ENCODE results near the gene OR10T2.
"Not testable (repeated sequence)": the region's sequence is repeated elsewhere in the genome, so short reads cannot be mapped to it uniquely, and the experiment has no call there.

Gene OR10T2

DNA sequence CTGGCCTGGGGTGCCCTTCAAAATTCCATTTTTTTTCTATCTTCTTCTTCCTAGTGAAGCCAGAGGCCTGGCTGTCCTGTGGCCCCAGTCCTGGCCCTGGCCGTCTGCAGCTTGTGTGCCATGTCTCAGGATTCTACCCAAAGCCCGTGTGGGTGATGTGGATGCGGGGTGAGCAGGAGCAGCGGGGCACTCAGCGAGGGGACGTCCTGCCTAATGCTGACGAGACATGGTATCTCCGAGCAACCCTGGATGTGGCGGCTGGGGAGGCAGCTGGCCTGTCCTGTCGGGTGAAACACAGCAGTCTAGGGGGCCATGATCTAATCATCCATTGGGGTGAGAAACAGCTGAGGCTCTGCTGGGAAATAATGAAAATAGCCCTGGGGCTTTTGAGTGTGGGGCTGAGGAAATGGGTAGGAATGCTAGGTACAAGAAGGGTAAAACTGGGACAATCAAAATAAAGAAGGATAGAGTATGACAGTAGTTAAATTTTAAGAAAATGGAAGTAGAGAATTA is 43.4 kb downstream of the OR10T2 start:
- no peak for DNase-seq

DNA sequence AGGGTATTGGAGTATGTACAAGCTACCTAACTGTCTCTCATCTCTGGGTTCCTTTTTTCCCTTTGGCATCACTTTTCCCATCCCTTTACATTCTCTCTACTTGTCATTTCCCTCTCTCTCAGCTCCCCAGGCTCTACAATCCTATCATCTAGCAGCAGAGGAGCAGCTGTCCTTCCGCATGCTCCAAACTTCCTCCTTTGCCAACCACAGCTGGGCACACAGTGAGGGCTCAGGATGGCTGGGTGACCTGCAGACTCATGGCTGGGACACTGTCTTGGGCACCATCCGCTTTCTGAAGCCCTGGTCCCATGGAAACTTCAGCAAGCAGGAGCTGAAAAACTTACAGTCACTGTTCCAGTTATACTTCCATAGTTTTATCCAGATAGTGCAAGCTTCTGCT is 45.0 kb downstream of the OR10T2 start:
- DNase-seq: no peak

DNA sequence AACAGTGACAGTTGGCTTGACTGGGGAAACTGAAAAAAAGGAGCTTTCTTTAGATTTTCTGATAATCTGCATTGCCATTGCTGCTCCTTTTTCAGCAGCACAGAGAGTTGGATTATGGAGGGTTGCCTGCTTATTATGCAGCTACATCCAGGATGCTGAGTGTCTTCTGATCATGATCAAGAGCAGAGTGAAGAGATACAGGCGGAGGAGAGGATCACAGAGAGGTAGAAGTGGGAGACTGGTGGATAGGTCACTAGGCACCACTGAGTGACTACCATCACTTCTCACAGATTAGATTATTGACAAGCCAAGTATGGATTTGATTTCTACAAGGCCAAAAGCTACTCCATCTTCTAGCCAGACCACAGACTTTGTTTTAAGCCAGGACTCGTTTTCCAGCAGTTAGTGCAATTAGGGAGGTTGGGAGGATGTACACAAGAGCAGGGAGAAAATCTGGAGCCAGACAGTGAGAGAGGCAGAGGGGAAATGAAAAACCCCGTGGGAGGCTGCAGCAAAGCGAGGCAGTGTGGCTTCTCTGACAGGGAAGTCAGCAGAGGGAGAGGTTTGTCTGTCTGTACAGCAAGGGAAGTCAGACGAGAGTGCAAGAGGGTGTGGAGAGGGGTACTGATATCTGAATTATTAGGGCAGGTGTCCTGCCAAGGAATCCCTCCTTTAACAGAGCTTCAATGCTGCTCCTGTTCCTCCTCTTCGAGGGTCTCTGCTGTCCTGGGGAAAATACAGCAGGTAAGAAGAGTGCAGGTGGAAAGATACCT is 45.8 kb downstream of the OR10T2 start, which contains the start of gene CD1E:
Gene CD1E, plus strand, starts transcription at position 592 of the 773 bp plus-strand sequence. Its CDS starts 95 bp downstream, at position 687.
- no peak for DNase-seq

DNA sequence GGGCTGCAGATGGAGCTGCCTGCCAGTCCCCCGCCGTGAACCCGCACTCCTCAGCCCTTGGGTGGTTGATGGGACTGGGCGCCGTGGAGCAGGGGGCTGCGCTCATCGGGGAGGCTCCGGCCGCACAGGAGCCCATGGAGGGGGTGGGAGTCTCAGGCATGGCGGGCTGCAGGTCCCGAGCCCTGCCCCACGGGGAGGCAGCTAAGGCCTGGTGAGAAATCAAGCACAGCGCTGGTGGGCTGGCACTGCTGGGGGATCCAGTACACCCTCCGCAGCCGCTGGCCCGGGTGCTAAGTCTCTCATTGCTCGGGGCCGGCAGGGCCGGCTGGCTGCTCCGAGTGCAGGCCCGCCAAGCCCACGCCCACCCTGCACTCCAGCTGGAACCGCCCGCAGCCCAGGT is 50.3 kb downstream of the OR10T2 start:
- DNase-seq: not testable (repeated sequence)
